SHP77 (cell line): ENCODE data around the gene TSGA10IP.

ENCODE experiments used
- DNase-seq, 2 experiments: peaks; one replicate each; lab custom pipeline; 2025; lab: John Stamatoyannopoulos, UW

TSGA10IP gene

DNA sequence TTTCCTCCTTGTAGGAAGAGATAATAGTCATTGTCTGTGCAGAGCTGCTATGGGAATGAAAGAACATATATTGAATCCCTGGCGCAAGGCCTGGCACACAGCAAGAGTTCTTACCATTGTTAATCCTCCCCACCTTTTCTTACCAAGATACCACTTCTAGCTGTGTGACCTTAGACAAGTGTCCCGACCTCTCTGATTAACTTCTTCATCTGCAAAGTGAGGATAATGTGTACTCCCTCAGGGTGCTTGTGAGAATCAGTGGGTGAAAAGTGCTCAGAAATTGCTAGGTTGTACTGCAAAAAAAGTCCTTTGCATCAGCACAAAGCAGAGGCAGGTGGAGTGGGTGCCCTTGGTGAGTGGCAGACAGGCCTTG is 62.8 kb downstream of the TSGA10IP start:
- no peak for DNase-seq

DNA sequence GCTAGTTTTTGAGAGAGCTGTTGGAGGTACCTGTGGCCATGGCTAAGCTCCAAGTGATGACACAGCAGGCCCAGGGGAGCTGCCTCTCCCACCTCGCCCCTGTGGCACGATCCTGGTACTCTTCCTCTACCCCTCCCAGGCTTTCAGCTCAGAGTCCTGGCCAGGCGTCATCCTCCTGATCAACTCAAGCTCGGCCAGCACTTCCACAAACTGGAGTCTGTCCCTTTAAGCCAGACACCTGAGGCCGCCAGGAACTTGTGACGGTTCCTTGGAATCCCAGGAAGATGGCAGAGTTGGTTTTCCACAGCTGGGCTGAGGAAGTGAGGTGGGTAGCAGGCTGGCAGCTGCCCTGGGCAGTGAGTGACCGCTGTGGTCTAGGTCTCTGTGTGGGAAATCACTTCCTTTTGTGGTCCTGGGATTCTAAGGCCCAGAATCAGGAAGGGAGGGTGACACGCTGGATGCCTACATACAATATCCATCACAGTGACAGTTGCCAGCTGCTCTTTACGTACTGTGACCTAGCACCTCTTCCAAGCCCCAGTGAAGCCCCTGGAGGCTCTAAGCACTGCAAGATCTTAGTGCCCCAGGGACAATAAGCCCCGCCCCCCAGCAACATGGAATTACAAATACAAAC is 63.3 kb downstream of the TSGA10IP start:
- DNase-seq: peak in 1 of 2 experiments; percentile 26
